ENCODE results near the gene CCNL2.
"Not testable (repeated sequence)": the region's sequence is repeated elsewhere in the genome, so short reads cannot be mapped to it uniquely, and the experiment has no call there.

CCNL2 gene

DNA sequence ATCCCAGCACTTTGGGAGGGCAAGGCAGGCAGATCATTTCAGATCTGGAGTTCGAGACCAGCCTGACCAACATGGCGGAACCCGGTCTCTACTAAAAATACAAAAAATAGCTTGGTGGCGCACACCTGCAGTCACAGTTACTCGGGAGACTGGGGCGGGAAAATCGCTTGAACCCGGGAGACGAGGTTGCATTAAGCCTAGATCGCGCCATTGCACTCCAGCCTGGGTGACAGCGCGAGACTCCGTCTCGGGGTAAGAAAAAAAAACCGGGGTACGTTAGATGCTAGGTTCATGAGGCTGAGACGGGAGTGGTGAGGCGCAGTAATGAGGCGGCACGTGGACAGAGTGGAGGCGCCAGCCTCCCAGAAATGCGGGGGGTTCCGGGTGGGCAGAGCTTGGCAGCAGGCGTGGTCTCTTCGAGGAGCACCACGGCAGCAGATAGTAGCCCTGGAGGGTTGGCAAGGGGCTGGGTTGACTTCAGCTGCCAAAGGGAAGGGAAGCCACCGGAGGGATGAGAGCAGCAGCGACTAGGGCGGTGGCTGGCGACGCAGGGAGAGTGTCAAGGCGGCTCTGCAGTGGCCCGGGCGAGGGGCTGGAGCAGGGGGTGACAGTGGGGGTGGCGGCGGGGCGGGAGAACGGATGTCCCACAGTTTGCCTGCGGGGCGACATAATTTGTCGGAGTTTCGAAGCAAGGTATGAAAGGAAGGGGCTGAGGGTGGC, 7.1 kb upstream of the CCNL2 start:
- Histone ChIP-seq H3K79me2 (ENCODE audit: insufficient read depth, low read depth) (peaks cover 56% of the 10 kb centered on the region), H3K36me3 (ENCODE audit: insufficient read depth) (peaks cover 11% of the 10 kb centered on the region; the same call in 1 of the 2 replicates), H3K4me2 (peak overlapping the region; percentile 84), H3K27ac (peak overlapping the region; percentile 70), H3K4me1 (ENCODE audit: low read depth, poor library complexity, severe bottlenecking) (peaks cover 35% of the 10 kb centered on the region), H3K4me3 (IDR thresholded peaks at IDR 0.05; ENCODE audit: insufficient read depth, low read depth, low read length) (peak overlapping the region; percentile 13), H2AFZ (ENCODE audit: low read depth) (peak overlapping the region; percentile 39; the same call in 1 of the 2 replicates), H3K9ac (peak overlapping the region; percentile 78), H4K20me1 (ENCODE audit: insufficient read depth) (no peaks in the 10 kb centered on the region), H3K27me3 (ENCODE audit: insufficient read depth, low read depth) (no peaks in the 10 kb centered on the region)
- TF ChIP-seq CTCF (conservative IDR thresholded peaks at IDR 0.05; ENCODE audit: low read depth, low read length): no peak

- Histone ChIP-seq H4K20me1 (ENCODE audit: insufficient read depth) (no peaks in the 10 kb centered on the region), H3K27me3 (ENCODE audit: insufficient read depth, low read depth) (no peaks in the 10 kb centered on the region), H3K36me3 (ENCODE audit: insufficient read depth) (peaks cover 11% of the 10 kb centered on the region; the same call in 1 of the 2 replicates), H3K4me1 (ENCODE audit: low read depth, poor library complexity, severe bottlenecking) (peaks cover 44% of the 10 kb centered on the region), H3K9ac (no peak overlapping the region), H3K79me2 (ENCODE audit: insufficient read depth, low read depth) (peaks cover 76% of the 10 kb centered on the region), H3K4me3 (IDR thresholded peaks at IDR 0.05; ENCODE audit: insufficient read depth, low read depth, low read length) (no peak overlapping the region), H3K27ac (no peak overlapping the region), H3K4me2 (no peak overlapping the region), H2AFZ (ENCODE audit: low read depth) (no peak overlapping the region)
- no peak for TF ChIP-seq CTCF (conservative IDR thresholded peaks at IDR 0.05; ENCODE audit: low read depth, low read length)
Observed at GRCh38 chr1:1403653-1404052, 4.5 kb upstream of the CCNL2 start.

DNA sequence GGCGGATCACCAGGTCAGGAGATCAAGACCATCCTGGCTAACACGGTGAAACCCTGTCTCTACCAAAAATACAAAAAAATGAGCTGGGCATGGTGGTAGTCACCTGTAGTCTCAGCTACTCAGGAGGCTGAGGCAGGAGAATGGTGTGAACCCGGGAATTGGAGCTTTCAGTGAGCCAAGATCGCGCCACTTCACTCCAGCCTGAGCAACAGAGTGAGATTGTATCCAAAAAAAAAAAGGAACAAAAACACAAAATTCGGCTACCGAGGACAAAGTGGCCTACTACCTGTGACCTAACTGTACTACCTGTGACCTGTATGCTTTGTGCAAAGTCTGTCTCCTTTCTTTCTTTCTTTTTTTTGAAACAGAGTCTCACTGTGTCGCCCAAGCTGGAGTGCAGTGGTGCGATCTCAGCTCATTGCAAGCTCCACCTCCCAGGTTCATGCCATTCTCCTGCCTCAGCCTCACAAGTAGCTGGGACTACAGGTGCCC, 3.8 kb upstream of the CCNL2 start:
- not testable (repeated sequence) for H3K27ac ChIP-seq; H3K4me3 ChIP-seq (IDR thresholded peaks at IDR 0.05; ENCODE audit: insufficient read depth, low read depth, low read length); H3K4me2 ChIP-seq; H3K27me3 ChIP-seq (ENCODE audit: insufficient read depth, low read depth); H4K20me1 ChIP-seq (ENCODE audit: insufficient read depth); H3K9ac ChIP-seq; H2AFZ ChIP-seq (ENCODE audit: low read depth)
- peaks cover 76% of the 10 kb centered on the region for H3K79me2 ChIP-seq (ENCODE audit: insufficient read depth, low read depth)
- peaks cover 11% of the 10 kb centered on the region; the same call in 1 of the 2 replicates for H3K36me3 ChIP-seq (ENCODE audit: insufficient read depth)
- H3K4me1 ChIP-seq (ENCODE audit: low read depth, poor library complexity, severe bottlenecking): peaks cover 39% of the 10 kb centered on the region

GRCh38 chr1:1402072-1402900, 3.2 kb upstream of the CCNL2 start:
- peaks cover 76% of the 10 kb centered on the region for H3K79me2 ChIP-seq (ENCODE audit: insufficient read depth, low read depth)
- H2AFZ ChIP-seq (ENCODE audit: low read depth): no peak overlapping the region
- no peak overlapping the region for H3K9ac ChIP-seq
- TF ChIP-seq CTCF (conservative IDR thresholded peaks at IDR 0.05; ENCODE audit: low read depth, low read length): peak; percentile 87
- peaks cover 44% of the 10 kb centered on the region for H3K4me1 ChIP-seq (ENCODE audit: low read depth, poor library complexity, severe bottlenecking)
- peaks cover 14% of the 10 kb centered on the region; the same call in 1 of the 2 replicates for H3K36me3 ChIP-seq (ENCODE audit: insufficient read depth)
- H3K4me3 ChIP-seq (IDR thresholded peaks at IDR 0.05; ENCODE audit: insufficient read depth, low read depth, low read length): no peak overlapping the region
- H4K20me1 ChIP-seq (ENCODE audit: insufficient read depth): no peaks in the 10 kb centered on the region
- no peaks in the 10 kb centered on the region for H3K27me3 ChIP-seq (ENCODE audit: insufficient read depth, low read depth)
- no peak overlapping the region for H3K27ac ChIP-seq
- H3K4me2 ChIP-seq: no peak overlapping the region

Data from KMS-11 (cell line).